Esophagus muscularis mucosa (tissue), 4 donors: ENCODE results near the gene LCN2. TPM values are rescaled to one million over a fixed set of nuclear protein-coding genes. Genes with fewer than 3 reads are reported as not detected.

Source experiments
- DNase-seq: peaks from one replicate; pipeline ENCODE4 v3.0.0-alpha.2; 2017; ENCODE audit errors: extremely low spot score
- H3K27ac ChIP-seq, 4 donors: fragments of 200-600 bp; sonication (generic); replicated peaks in 1 of 4; 1 replicate in 3 of 4; 2 replicates in 1 of 4; pipeline ENCODE4 v1.5.1; 2016 to 2019; ENCODE audit warnings: mild to moderate bottlenecking in 1 of 4
- H3K27me3 ChIP-seq, 4 donors: fragments of 200-600 bp; sonication (generic); one replicate each; pipeline versions ENCODE4 v1.5.1 to v1.6.0; 2016 to 2019
- H3K36me3 ChIP-seq, 4 donors: fragments of 200-600 bp; sonication (generic); one replicate each; pipeline ENCODE4 v1.5.1; 2016 to 2019
- H3K4me1 ChIP-seq, 4 donors: fragments of 200-600 bp; sonication (generic); one replicate each; pipeline ENCODE4 v1.5.1; 2016 to 2019
- H3K4me3 ChIP-seq, 4 donors: fragments of 200-600 bp; sonication (generic); 1 replicate in 2 of 4; 2 replicates in 2 of 4; pipeline ENCODE4 v1.5.1; 2016 to 2019; ENCODE audit warnings: mild to moderate bottlenecking in 4 of 4, moderate library complexity in 1 of 4
- H3K9me3 ChIP-seq, 4 donors: fragments of 200-600 bp; sonication (generic); 1 replicate in 3 of 4; 2 replicates in 1 of 4; pipeline ENCODE4 v1.5.1; 2016 to 2019
- EP300 ChIP-seq: sonication (generic); formaldehyde crosslinking; IDR thresholded peaks from one replicate; pipeline ENCODE4 v1.6.1; 2017; ENCODE audit warnings: antibody characterized with exemption
- POLR2A ChIP-seq: fragments of 450-650 bp; IDR thresholded peaks from one replicate; pipeline ENCODE4 v1.6.1; 2017; ENCODE audit warnings: antibody characterized with exemption, moderate library complexity, mild to moderate bottlenecking, low read depth
- POLR2AphosphoS5 ChIP-seq, 2 donors: sonication (generic); formaldehyde crosslinking; IDR thresholded peaks; one replicate each; pipeline ENCODE4 v1.6.1; 2017; ENCODE audit warnings: antibody characterized with exemption in 2 of 2
- WGBS: methylation state at CpG from one replicate; pipeline ENCODE4 v1.1.5; 2018; 5-methylcytosine and 5-hydroxymethylcytosine counted together
- intact Hi-C: fragments of 100-400 bp; cut with DNase I; formaldehyde crosslinking; loops from one replicate; pipeline ENCODE4 v1.15.1; 2023
- total RNA-seq, 4 donors: library from RNA; depleted of rRNA; stranded (reverse); fragments of >200 nt; gene quantifications; one replicate each; pipeline versions ENCODE4 v1.1.0 to v1.2.1, GENCODE V29; 2016
- TF ChIP-seq, protein P1 (sequence below), 3 experiments: fragments of 200-600 bp in 2 of 3; fragments of 450-650 bp in 1 of 3; sonication (generic) in 2 of 3; IDR thresholded peaks; one replicate each; pipeline ENCODE4 v1.5.1; 2017 to 2019; ENCODE audit warnings: antibody characterized with exemption in 3 of 3, mild to moderate bottlenecking in 2 of 3, moderate library complexity in 1 of 3

LCN2 gene
- total RNA-seq, 4 donors from 2014 or later: 0.83 to 6.2 TPM; not detected in 2

DNA sequence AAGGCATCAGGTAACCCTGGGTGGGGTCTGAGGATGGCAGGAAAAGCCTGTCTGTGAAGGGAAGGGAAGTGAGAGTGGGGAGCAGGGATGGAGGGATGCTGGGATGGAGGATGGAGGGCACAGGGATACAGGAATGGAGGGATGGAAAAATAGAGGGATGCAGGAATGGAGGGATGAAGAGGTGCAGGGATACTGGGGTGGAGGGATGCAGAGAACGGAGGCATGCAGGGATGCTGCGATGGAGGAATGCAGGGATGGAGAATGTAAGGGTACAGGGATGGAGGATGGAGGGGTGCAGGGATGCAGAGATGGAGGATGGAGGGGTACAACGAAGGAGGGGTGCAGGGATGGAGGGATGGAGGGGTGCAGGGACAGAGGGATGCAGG lies 30.8 kb upstream of the LCN2 start:
- Histone ChIP-seq H3K36me3 (peaks cover 17 to 58% (median 54%) of the 10 kb centered on the region in 4 donors), H3K9me3 (no peaks in the 10 kb centered on the region), H3K27ac (no peak overlapping the region), H3K27me3 (no peaks in the 10 kb centered on the region), H3K4me3 (no peak overlapping the region), H3K4me1 (peaks cover 5 to 16% (median 9%) of the 10 kb centered on the region in 4 donors)
- no peak for DNase-seq
- 62% methylated on average over 3 of the region's 3 CpGs for WGBS
- intact Hi-C loops: loop anchor here (5.0 kb wide), 1 partner anchor 86 kb away; no protein-coding TSS in a partner anchor
- no peak for TF ChIP-seq POLR2A
- TF ChIP-seq EP300: no peak
- TF ChIP-seq, protein P1, sequence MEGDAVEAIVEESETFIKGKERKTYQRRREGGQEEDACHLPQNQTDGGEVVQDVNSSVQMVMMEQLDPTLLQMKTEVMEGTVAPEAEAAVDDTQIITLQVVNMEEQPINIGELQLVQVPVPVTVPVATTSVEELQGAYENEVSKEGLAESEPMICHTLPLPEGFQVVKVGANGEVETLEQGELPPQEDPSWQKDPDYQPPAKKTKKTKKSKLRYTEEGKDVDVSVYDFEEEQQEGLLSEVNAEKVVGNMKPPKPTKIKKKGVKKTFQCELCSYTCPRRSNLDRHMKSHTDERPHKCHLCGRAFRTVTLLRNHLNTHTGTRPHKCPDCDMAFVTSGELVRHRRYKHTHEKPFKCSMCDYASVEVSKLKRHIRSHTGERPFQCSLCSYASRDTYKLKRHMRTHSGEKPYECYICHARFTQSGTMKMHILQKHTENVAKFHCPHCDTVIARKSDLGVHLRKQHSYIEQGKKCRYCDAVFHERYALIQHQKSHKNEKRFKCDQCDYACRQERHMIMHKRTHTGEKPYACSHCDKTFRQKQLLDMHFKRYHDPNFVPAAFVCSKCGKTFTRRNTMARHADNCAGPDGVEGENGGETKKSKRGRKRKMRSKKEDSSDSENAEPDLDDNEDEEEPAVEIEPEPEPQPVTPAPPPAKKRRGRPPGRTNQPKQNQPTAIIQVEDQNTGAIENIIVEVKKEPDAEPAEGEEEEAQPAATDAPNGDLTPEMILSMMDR (IDR thresholded peaks at IDR 0.05): no peak
- TF ChIP-seq POLR2AphosphoS5 (IDR thresholded peaks at IDR 0.05): no peak

DNA sequence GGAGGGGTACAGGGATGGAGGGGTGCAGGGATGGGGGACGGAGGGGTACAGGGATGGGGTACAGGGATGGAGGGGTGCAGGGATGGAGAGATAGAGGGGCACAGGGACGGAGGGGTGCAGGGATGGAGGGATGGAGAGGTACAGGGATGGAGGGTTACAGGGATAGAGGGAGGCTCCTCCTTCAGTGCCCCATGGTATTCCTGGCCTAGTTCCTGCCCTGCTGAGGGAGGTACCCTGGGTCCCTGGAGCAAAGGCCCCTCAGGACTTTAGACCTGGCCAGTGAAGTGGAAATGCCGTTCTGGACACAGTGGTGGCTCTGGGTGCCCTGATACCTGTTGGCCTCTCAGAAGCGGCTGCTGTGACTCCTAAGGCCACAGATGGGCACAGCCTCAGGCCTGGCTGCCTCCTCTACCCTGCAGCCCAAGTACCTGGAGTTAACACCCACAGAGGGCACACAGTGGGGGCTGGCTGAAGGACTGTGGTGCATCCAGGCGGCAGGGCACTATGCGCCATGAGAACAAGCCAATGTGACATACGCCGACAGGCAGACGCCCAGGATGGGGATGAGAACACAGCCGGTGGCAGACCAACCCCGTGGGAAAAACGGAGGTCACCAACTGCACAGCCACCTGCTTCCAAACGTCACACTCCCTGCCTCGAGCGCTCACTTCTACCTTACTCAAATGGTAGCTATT lies 30.1 kb upstream of the LCN2 start:
- WGBS: 80% methylated on average over 15 of the region's 15 CpGs
- no peak overlapping the region for H3K27ac ChIP-seq
- DNase-seq: no peak
- TF ChIP-seq, protein P1 (IDR thresholded peaks at IDR 0.05): no peak
- TF ChIP-seq POLR2A (no peak), POLR2AphosphoS5 (IDR thresholded peaks at IDR 0.05) (no peak), EP300 (no peak)
- H3K36me3 ChIP-seq: peaks cover 17 to 58% (median 54%) of the 10 kb centered on the region in 4 donors
- intact Hi-C loops: loop anchor here (5.0 kb wide), 1 partner anchor 87 kb away; no protein-coding TSS in a partner anchor
- peaks cover 5 to 16% (median 9%) of the 10 kb centered on the region in 4 donors for H3K4me1 ChIP-seq
- no peak overlapping the region for H3K4me3 ChIP-seq
- H3K9me3 ChIP-seq: no peaks in the 10 kb centered on the region
- H3K27me3 ChIP-seq: no peaks in the 10 kb centered on the region

DNA sequence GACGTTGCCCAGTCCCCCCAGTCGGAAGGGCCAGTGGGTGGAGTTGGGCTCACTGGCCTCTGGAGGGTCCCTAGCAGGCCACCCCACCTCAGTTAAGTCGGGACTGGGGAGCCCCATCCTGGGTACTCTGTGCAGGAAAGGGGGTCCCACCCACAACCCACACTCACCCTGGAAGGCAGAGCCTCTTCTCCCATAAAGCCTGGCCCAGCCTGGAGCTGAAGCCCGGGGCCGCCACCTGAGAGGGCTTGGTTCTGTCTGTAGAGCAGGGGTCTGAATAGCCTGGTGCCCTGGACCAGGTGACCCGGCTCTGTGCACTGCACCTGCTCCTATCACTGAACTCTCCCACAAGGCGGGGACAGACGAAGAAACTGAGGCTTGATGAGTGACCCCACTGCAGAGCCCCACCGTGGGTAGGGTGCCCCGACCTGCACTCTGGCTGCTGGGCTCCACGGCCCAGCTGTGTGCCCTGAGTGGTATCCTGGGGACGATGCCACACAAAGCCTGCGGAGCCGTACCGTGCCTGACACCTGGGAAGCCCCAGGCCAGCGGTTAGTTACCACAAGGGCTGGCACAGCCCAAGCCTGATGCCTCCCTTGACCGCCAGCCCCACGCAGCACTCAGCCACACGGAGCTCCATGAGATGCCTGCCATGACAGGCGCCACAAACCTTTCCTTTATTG lies 29.1 kb upstream of the LCN2 start:
- Histone ChIP-seq H3K27ac (no peak overlapping the region), H3K4me3 (no peak overlapping the region), H3K27me3 (no peaks in the 10 kb centered on the region), H3K36me3 (peaks cover 14 to 55% (median 49%) of the 10 kb centered on the region in 4 donors), H3K4me1 (peaks cover 9 to 21% (median 17%) of the 10 kb centered on the region in 4 donors), H3K9me3 (no peaks in the 10 kb centered on the region)
- intact Hi-C loops: no loop called here
- WGBS: 84% methylated on average over 8 of the region's 20 CpGs
- DNase-seq: no peak
- TF ChIP-seq, protein P1 (IDR thresholded peaks at IDR 0.05): no peak
- no peak for TF ChIP-seq EP300
- TF ChIP-seq POLR2AphosphoS5 (IDR thresholded peaks at IDR 0.05): no peak
- no peak for TF ChIP-seq POLR2A

DNA sequence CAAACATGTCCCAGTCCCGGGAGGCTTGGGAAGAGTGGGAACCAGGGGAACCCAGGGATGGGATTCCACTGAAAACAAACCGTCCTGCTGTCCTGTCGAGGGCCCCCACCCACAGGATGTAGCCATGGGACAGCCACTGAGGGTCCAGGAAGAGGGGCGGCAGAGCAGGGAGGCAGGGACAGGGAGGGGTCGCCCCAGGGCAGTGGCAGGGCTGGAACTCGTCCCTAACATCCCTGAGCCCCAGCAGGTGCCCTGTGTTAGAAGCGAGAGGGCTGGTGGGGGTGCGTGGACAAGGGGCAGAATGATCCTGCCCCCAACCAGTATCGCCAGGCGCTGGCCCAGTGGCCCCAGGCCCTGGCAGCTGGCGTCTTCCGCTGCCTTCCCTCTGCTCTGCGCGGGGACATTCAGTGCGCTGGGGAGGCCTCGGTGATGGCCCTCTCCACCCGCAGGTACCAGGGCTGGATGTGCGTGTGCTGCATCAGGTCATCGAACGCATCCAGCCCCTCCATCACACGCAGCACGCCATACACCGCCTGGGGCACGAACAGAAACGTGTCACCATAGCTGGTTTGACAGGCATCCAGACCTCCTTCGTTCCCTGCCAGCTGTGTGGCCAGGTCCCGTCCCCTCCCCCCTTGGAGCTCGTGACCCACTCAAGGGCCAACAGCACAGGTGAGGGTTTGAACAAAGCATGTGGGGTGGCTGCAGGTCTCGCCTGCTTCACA lies 28.4 kb upstream of the LCN2 start:
- Histone ChIP-seq H3K4me1 (peaks cover 16 to 28% (median 24%) of the 10 kb centered on the region in 4 donors), H3K27me3 (no peaks in the 10 kb centered on the region), H3K9me3 (no peaks in the 10 kb centered on the region), H3K4me3 (no peak overlapping the region), H3K36me3 (peaks cover 14 to 51% (median 46%) of the 10 kb centered on the region in 4 donors), H3K27ac (no peak overlapping the region)
- TF ChIP-seq POLR2A: no peak
- no peak for TF ChIP-seq EP300
- TF ChIP-seq, protein P1 (IDR thresholded peaks at IDR 0.05): no peak
- TF ChIP-seq POLR2AphosphoS5 (IDR thresholded peaks at IDR 0.05): no peak
- intact Hi-C loops: no loop called here
- 77% methylated on average over 25 of the region's 29 CpGs for WGBS
- no peak for DNase-seq
